AG04449 (cell line): ENCODE measurements around the gene DUS1L.

Experiments used
- CTCF ChIA-PET: fragments of 350-600 bp; formaldehyde crosslinking; extraction: SDS; loops from one replicate; lab custom pipeline; 2021; ENCODE audit warnings: antibody characterized with exemption; lab: Yijun Ruan, JAX
- POLR2A ChIA-PET: fragments of 400-600, 350-600 bp; formaldehyde crosslinking; extraction: SDS; loops from one replicate; lab custom pipeline; 2020; ENCODE audit warnings: antibody characterized with exemption, inconsistent platforms; lab: Yijun Ruan, JAX
- DNase-seq: peaks from one replicate; pipeline ENCODE4 v3.0.0-alpha.2; 2010; ENCODE audit warnings: low read depth, low spot score
- H3K4me3 ChIP-seq: 2 replicates; pipeline ENCODE4 v1.5.1; 2011; ENCODE audit warnings: low read depth, mild to moderate bottlenecking, control low read depth, low read length
- CTCF ChIP-seq: IDR thresholded peaks from one replicate; pipeline ENCODE4 v1.5.1; 2011; ENCODE audit warnings: mild to moderate bottlenecking, moderate library complexity, low read length, control low read depth, inconsistent platforms; ENCODE audit not compliant: insufficient read depth; ENCODE audit errors: missing control alignments

DUS1L gene

GRCh38 chr17:82060001-82060380, 5.6 kb downstream of the DUS1L start:
- DNase-seq = no peak
- no peak overlapping the region for H3K4me3 ChIP-seq
- TF ChIP-seq CTCF = no peak
- CTCF ChIA-PET = interaction anchor here (1.7 kb wide), 1 partner anchor 40 kb away, joined by 6 read pairs; no protein-coding TSS in a partner anchor
- POLR2A ChIA-PET = interaction anchor here (0.5 to 1.5 kb wide), 4 partner anchors 10 to 22 kb away, joined by 3 to 7 read pairs (median 4); partner anchors contain the start of gene DCXR

- POLR2A ChIA-PET = interaction anchor here (0.5 to 1.5 kb wide), 5 partner anchors 10 to 39 kb away, joined by 3 to 7 read pairs (median 4); partner anchors contain the start of genes DCXR and FASN
- no peak for TF ChIP-seq CTCF
- no peak overlapping the region for H3K4me3 ChIP-seq
- no peak for DNase-seq
- CTCF ChIA-PET = interaction anchor here (1.7 kb wide), 1 partner anchor 39 kb away, joined by 6 read pairs; no protein-coding TSS in a partner anchor
These were observed 6.2 kb downstream of the DUS1L start for GRCh38 chr17:82059272-82060000.

GRCh38 chr17:82058855-82059249, 6.8 kb downstream of the DUS1L start:
- no peak for TF ChIP-seq CTCF
- no peak for DNase-seq
- H3K4me3 ChIP-seq = no peak overlapping the region
- CTCF ChIA-PET = no interaction called here
- POLR2A ChIA-PET = interaction anchor here (1.3 to 1.5 kb wide), 3 partner anchors 9 to 39 kb away, joined by 4 to 7 read pairs (median 4); partner anchors contain the start of genes DCXR and FASN

GRCh38 chr17:82058230-82058854, 7.3 kb downstream of the DUS1L start:
- CTCF ChIA-PET = no interaction called here
- DNase-seq = no peak
- POLR2A ChIA-PET = interaction anchor here (1.3 to 1.5 kb wide), 2 partner anchors 21 to 40 kb away, joined by 4 to 7 read pairs; partner anchors contain the start of genes DCXR and FASN
- H3K4me3 ChIP-seq = no peak overlapping the region
- no peak for TF ChIP-seq CTCF

- CTCF ChIA-PET = no interaction called here
- POLR2A ChIA-PET = no interaction called here
- no peak for DNase-seq
- TF ChIP-seq CTCF = no peak
- no peak overlapping the region for H3K4me3 ChIP-seq
These were observed 8.6 kb downstream of the DUS1L start for GRCh38 chr17:82056729-82057621.
